ENCODE data around the gene TARS3.

The TARS3 gene

DNA sequence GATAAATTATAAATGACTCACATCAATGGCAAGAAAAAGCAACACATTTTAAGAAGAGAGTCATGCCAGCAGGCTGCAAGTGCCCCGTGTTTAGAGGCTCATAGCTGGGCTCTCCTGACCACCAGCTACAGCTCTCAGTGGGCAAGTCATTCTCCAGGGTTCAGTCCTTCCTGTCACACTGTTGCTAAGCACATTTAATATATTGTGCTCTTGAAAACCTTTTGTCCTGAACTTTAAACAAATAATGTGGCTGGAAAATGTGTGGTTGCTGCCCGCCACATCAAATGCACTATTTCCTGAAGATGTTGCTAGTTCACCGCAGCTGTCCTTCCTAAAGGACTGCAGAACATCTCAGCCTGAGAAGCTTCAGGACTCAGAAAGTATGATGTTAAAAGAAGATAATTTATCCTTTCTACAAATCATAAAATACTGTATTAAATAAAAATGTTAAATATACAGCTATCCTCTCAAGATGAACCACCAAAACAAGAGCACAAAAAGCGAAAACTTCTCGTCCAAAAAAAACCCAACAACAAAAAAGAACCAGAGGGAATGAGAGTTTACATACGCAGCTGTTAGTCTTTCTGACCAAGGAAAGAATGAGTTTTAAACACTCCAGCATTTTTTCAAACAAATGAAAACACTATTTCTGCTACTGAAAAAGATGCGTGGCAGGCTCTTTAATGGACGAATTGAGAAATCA lies 951 bp downstream of the TARS3 start:
- Histone ChIP-seq H3K79me2 (ENCODE audit: insufficient read depth, low read length) (no peaks in the 10 kb centered on the region), H3K9me3 (ENCODE audit: insufficient read depth, low read depth, low read length) (peaks cover 3% of the 10 kb centered on the region; the same call in 1 of the 2 replicates)
- TF ChIP-seq CTCF (conservative IDR thresholded peaks at IDR 0.05; ENCODE audit: low read length): no peak
- no peak for TF ChIP-seq EZH2phosphoT487 (IDR thresholded peaks at IDR 0.05; ENCODE audit: borderline replicate concordance)

GRCh38 chr15:101718896-101719295 lies 5.4 kb downstream of the TARS3 start:
- Histone ChIP-seq H3K36me3 (ENCODE audit: insufficient read depth, low read length) (peaks cover 5% of the 10 kb centered on the region; the same call in 1 of the 2 replicates), H4K20me1 (ENCODE audit: insufficient read depth, low read length, poor library complexity, severe bottlenecking) (no peaks in the 10 kb centered on the region), H3K27me3 (ENCODE audit: insufficient read depth, low read length, poor library complexity, severe bottlenecking) (no peaks in the 10 kb centered on the region), H3K4me3 (ENCODE audit: low read length, poor library complexity, severe bottlenecking) (no peak overlapping the region), H3K79me2 (ENCODE audit: insufficient read depth, low read length) (no peaks in the 10 kb centered on the region), H3K9me3 (ENCODE audit: insufficient read depth, low read depth, low read length) (no peaks in the 10 kb centered on the region), H3K9me2 (replicated peaks; ENCODE audit: low read depth, low read length) (no peaks in the 10 kb centered on the region), H3K9ac (ENCODE audit: low read depth, low read length, poor library complexity, severe bottlenecking) (no peak overlapping the region), H3K4me2 (ENCODE audit: low read depth, low read length, poor library complexity, severe bottlenecking) (no peak overlapping the region), H3F3A (ENCODE audit: low read depth) (peaks cover 10% of the 10 kb centered on the region), H2AFZ (ENCODE audit: low read length) (no peak overlapping the region), H3K4me1 (ENCODE audit: insufficient read depth, low read length, poor library complexity, severe bottlenecking) (peaks cover 15% of the 10 kb centered on the region)
- no peak for TF ChIP-seq EZH2phosphoT487 (IDR thresholded peaks at IDR 0.05; ENCODE audit: borderline replicate concordance)
- TF ChIP-seq CTCF (conservative IDR thresholded peaks at IDR 0.05; ENCODE audit: low read length): no peak

More for the DNA sequence above, 951 bp downstream of the TARS3 start:
- Histone ChIP-seq H2AFZ (ENCODE audit: low read length) (peak overlapping the region; percentile 88), H3K36me3 (ENCODE audit: insufficient read depth, low read length) (peaks cover 5% of the 10 kb centered on the region; the same call in 1 of the 2 replicates), H3K4me2 (ENCODE audit: low read depth, low read length, poor library complexity, severe bottlenecking) (peak overlapping the region; percentile 81), H3F3A (ENCODE audit: low read depth) (peaks cover 10% of the 10 kb centered on the region), H3K9me2 (replicated peaks; ENCODE audit: low read depth, low read length) (no peaks in the 10 kb centered on the region), H4K20me1 (ENCODE audit: insufficient read depth, low read length, poor library complexity, severe bottlenecking) (no peaks in the 10 kb centered on the region), H3K4me1 (ENCODE audit: insufficient read depth, low read length, poor library complexity, severe bottlenecking) (peaks cover 15% of the 10 kb centered on the region), H3K27me3 (ENCODE audit: insufficient read depth, low read length, poor library complexity, severe bottlenecking) (no peaks in the 10 kb centered on the region), H3K4me3 (ENCODE audit: low read length, poor library complexity, severe bottlenecking) (peak overlapping the region; percentile 78), H3K9ac (ENCODE audit: low read depth, low read length, poor library complexity, severe bottlenecking) (peak overlapping the region; percentile 73)

DNA sequence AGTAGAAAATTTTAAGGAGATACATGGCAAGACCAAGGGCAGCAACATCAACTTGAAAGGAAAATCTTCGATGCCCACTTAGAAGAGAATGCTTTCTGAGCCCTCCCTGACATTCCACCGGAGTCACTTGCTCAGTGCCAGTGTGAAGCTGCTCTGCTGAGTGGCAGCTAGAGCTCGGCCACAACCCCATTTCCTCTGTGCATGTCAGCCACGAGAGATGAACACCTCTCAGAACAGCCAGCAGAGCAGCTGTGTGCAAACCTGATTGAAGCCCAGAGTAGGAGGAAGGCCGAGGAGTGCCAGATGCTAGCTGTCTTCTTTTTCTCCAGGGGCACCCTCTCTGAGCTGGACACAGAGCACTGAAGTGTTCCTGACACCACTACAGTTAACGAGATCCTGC lies 12.2 kb downstream of the TARS3 start:
- H3K4me2 ChIP-seq (ENCODE audit: low read depth, low read length, poor library complexity, severe bottlenecking): peak overlapping the region; percentile 36
- no peaks in the 10 kb centered on the region for H4K20me1 ChIP-seq (ENCODE audit: insufficient read depth, low read length, poor library complexity, severe bottlenecking)
- no peaks in the 10 kb centered on the region for H3K27me3 ChIP-seq (ENCODE audit: insufficient read depth, low read length, poor library complexity, severe bottlenecking)
- no peaks in the 10 kb centered on the region for H3F3A ChIP-seq (ENCODE audit: low read depth)
- no peak overlapping the region for H3K9ac ChIP-seq (ENCODE audit: low read depth, low read length, poor library complexity, severe bottlenecking)
- TF ChIP-seq CTCF (conservative IDR thresholded peaks at IDR 0.05; ENCODE audit: low read length) (no peak), EZH2phosphoT487 (IDR thresholded peaks at IDR 0.05; ENCODE audit: borderline replicate concordance) (no peak)
- no peak overlapping the region for H3K4me3 ChIP-seq (ENCODE audit: low read length, poor library complexity, severe bottlenecking)
- H3K79me2 ChIP-seq (ENCODE audit: insufficient read depth, low read length): no peaks in the 10 kb centered on the region
- H2AFZ ChIP-seq (ENCODE audit: low read length): no peak overlapping the region
- H3K4me1 ChIP-seq (ENCODE audit: insufficient read depth, low read length, poor library complexity, severe bottlenecking): peaks cover 17% of the 10 kb centered on the region
- no peaks in the 10 kb centered on the region for H3K9me3 ChIP-seq (ENCODE audit: insufficient read depth, low read depth, low read length)
- H3K36me3 ChIP-seq (ENCODE audit: insufficient read depth, low read length): no peaks in the 10 kb centered on the region
- H3K9me2 ChIP-seq (replicated peaks; ENCODE audit: low read depth, low read length): no peaks in the 10 kb centered on the region
